ENCODE measurements around the gene PDE2A.
A peak's percentile ranks its signal among the peaks of the same experiment; 100 is the strongest.

The PDE2A gene

DNA sequence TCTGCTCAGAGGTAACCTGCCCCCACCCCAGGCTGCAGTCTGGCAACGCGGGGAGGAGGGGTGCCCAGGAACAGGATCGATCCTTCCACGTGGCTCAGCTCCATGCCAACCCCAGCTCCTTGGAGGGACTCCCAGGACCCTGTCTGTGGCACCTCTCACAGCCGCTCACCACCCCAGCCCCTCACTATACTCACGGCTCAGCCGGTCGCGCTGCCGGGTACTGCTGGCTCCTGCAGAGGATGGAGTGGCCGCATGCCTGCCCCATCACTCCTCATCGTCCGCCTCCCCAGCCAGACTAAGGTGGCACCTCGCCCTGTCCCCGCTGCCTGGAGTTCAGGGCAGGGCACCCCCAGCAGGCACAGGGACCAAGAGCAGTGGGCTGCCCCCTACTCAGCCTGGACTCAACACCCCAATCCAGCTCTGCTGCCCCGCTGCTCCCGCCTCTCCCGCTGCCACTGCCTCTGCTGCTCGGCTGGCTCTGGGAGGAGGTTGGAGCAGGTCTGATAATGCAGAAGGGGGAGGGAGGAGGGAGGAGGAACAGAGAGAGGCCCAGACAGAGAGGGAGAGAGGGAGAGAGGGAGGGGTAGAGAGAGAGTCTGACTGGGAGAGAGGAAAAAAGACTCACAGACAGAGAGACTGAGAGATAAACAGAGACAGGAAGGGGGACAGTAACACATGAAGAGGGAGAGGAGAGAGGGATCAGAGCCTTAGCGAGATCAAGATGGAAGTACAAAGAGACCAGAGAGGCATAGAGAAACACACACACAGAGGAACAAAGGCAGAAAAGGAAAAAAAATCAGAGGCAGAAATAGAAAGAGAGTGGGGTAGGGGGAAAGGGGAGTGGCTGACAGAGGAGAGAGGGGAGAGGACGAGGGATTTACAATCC, at the start of gene PDE2A:
TSS of gene PDE2A (minus strand) at position 480 of the 886 bp plus-strand sequence. CDS start at position 265, 215 bp downstream.
- no peak for DNase-seq

DNA sequence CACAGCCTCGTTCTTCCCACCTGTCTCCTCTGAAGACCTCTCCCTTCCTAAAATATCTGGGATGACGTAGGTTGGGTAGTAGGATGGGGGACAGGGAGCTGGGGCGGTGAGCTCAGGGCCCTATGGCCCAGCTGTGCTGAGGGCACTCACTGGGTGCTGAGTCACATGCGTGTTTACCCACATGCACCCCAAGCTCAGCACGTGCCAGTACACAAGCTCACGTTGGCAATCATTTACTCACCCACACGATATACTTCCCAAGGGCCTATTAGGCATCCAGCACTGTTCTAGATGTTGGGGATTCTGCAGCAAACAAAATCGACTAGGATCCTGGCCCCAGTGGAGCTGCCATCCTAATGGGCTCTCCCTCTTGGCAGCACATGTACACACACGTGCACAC, 49.3 kb upstream of the PDE2A start:
- DNase-seq, result no peak

DNA sequence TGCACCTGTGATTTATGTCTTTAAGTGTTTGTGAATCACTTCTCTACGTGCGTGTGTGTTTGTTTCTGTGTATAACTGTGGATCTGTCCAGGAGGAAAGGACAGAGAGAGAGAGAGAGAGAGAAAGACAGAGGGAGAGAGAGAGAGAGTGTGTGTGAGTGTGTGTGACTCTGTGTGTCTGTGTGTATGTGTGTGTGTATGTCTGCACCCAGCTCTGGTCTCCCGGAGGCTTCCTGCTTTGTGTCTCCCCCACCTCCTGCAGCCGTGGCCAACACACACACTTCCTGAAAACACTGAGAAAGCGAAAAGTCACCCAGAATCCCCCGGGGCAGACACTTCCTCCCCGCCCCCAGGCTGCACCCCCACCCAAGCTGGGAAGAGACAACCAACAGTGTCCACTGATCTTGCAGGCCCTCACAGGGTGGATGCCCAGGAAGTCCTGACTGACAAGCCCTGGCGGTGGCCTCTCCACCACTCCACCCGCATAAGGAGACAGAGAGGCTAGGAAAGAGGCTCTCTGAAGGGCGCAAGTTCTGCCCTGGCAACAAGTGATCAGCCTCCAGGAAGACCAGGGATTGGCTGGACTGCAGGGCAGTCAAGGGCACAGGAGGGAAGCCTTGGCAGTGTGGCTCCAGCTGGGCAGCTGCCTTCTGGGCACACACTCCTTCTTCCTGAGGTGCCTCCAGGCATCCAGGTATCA, 48.0 kb upstream of the PDE2A start:
- peak; percentile 75 for DNase-seq

DNA sequence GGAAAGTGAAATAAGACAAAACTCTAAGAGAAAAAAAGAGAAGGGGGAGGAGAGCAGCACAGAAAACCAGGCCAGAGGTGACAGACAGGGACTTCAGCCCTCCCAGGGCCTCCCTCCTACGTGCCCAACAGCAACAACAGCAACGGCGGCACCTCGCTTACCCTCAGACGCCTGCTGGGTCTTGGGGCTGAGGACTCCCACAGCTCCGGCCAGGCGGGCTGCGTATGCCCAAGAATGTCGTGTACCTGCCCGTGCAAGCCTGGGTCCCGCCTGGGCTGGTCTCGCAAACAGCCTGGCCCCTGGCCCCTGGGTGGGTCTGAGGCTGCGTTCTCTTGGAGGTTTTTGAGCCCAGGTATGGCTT, 47.4 kb upstream of the PDE2A start:
- DNase-seq, result peak; percentile 27

DNA sequence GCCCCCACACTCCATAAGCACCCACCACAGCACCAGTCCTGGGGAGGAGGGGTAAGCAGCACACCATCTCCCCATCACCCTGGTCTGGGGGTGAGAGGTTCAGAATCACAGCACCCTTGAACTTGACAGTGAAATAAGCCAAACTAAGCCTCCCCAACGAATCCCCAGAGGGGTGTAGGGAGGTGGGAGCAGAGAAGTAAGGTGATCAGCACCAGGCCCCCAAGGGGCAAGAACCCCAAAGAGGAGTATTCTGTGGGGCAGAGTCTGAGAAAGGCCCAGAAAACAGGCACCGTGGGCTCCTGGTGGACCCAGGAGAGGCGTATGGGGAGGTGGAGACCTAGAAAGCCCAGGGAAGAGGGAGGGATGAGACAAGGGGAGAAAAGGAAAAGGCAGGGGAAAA, 47.1 kb upstream of the PDE2A start:
- DNase-seq, result no peak

DNA sequence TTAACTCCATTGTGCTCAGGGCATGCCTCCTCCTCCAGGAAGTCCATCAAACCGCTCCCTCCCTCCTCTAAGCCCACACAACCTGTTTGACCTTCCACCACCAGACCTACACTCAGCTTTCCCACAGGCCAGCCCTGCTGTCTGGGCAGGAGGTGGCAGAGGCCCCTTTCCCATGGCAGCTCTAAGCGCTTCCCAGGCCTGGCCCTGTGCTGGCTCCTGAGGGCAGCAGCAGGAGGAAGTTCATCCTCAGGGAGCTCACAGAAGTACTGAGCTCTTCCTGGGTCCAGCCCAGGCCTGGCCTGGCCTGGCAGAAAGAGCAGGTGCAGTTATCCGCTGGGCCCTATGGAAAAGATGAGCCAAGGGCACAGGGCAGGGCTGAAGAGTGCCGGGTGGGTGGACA, 46.6 kb upstream of the PDE2A start:
- DNase-seq, result no peak

DNA sequence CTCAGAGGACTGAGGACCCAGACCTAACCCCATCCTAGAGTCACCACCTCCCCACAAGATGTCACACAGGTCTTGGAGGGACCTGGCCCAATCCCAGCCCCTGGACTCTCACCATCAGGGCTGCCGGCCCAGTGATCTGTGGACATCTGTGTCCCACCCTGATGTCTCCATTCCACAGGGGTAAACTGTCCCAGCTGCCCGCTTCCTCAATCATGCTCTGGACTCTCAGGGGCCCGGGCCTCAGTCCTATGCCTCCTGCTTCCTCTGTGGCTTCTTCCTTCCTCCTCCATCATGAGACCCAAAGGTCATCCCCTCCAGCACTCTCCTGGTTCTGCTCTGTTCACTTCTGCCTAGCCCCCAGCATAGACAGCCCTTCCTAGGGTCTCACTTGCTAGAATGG, 45.8 kb upstream of the PDE2A start:
- no peak for DNase-seq

DNA sequence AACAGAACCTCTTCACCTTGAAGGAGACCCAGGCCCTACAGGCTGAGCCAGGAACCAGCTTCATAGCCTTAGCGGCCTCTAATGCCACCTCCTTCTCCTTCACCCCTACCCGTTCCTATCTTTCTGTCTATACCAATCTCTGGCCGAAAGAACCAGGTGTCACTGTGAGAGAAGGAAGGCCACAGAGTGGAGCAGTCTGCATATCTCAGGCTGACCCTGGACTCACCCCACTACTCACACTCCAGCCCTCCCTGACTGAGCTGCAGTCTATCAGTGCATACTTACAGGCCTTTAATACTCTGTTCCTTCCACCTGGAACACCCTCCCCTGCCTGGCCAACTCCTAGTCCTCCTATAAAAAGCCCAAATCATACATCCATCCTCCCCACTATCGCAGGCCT, 45.3 kb upstream of the PDE2A start:
- DNase-seq, result no peak

DNA sequence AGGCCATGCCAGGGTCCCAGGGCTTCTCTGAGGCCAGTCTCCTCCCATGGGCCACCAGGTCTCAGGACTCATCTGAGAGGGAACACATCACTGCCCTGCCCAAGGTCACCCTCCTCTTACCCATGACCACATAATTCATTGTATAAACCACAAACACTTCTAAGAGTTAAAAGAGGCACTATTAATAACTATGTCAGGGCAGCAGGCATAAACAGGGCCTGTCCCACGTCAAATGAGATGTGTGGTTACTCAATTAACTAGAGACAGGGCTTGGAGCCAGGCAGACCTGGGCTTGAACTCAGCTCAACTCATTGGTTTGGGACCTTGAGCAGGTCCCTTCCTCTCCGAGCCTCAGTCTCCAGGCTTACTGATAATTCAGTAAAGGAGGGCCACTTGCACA, 44.9 kb upstream of the PDE2A start:
- DNase-seq, result no peak

DNA sequence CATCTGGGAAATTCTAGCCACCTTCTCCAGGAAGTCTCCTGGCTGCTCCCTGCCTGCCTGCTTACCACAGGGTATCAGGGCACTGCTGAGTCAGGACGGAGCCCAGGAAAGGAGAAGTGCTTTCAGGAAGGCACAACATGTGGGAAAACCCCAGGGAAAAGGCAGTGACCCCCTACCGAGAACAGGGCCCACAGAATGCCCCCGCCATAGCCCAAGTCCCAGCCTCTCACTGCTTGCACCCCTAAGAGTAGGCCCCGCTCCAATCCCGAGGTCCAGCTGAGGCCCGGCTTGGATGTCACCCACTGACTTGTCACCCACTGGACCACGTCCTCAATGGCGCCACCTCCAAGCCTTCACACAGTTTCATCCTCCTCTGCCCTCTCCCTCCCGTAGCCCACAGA, 43.9 kb upstream of the PDE2A start:
- DNase-seq, result no peak

DNA sequence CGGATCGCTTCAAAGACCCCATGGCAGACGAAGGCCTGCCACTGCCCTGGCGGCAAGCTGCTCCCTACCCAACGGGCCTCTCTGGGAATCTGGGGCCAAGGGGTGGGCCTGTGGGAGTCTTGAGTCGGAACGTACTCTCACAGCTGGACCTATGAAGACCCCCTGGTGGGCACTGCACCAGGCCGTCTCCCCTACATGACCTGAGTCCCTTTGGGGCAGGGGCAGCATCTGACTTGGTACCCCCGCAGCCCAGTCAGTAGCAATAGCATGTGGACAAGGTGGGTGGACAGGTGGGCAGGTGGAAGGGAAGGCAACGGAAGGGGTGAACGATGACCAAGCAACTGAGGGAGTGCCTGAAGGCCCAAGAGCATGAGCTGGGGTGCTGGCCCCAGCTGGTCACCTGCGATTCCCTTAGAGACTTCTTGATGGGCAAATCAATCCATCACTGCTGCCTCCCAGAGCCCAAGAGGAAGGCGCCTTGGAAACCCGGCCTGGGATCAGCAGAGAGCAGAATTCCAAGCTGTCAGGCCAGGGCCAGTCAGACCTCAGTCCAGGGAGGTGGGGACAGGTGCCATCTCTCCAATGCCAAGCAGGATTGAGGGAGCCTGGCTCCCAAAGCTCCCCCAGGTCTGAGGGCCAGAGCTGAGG, 42.7 kb upstream of the PDE2A start:
- no peak for DNase-seq

DNA sequence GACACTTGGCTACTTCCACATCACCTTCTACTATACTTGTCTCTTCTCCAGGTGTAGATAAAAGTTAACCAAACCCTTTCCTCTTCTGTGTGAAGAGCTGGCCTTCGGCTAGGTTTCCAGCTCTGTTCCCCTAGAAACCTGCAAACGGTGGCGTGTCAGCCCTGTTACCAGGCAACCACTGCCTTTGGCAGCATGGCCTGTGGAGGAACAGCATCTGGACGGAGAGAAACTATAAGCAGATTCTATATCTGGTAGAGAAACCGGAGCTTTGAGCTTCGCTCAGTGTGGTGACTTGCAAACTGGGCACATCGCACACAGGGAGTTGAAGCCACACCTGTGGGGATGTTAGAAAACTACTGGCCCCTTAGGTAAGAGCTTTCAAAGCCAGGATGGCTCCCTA, 42.1 kb upstream of the PDE2A start:
- DNase-seq, result no peak

DNA sequence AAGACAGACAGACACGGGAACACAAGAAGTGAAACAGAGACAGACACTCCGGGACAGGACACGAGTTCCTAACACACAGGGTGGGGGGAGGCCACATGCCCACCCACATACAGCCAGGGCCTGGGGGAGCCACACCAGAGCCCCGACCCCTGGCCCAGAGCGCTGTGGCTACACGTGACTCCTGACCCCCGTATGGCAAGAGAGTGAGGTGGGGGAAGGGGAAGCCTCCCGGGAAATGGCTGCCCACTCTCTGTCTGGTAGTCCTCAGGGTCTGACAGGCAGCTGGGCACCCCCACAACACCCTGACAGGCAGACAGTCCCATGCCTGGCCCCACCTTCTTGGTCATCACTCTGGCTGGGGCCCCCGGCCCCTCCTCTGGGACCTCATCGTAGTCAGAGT, 38.6 kb upstream of the PDE2A start:
- DNase-seq, result no peak

DNA sequence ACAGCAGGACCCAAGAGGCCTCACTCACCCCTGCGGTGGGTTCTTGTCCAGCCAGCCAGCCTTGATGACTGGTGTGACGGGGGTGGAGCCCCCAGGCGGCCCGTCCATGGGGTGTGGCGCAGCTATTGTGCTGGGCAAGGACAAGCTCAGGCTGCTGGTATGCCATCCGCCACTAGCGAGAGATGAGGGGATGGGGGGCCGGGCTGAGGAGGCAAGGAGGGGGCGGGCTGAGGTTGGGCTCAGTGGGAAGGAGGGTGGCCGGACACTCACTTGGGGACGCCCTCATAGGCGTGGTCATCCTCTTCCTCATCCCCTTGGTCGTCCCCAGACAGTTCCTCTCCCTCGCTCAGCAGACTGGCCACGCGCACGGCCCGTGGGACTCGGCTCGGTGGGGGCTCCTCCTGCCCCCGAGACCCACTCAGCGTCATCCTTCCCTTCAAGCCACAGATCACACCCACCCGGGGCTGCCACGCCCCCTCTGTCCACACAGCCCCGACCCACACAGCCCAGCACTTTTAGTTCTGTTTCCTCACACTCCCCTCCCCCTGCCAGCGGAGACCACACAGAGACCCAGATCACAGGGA, 38.0 kb upstream of the PDE2A start:
- no peak for DNase-seq

DNA sequence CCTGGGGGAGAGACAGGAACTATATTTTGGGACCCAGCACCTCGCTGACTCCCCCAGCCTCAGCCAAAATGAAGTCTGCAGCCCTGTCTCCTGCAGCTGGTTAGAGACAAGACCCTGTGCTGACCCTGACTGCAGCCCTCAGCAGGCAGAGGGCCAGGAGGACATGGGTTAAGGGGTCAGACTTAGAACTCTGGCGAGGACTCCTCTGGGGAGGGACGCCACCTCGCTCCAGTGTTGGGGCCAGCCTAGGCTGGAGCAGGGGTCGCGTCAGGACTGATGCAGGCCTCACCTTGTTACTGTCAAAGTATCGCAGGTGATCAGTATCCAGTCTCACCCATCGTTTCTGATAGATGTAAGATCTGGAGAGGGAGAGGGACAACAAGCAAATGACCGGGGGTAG, 36.9 kb upstream of the PDE2A start:
- no peak for DNase-seq

DNA sequence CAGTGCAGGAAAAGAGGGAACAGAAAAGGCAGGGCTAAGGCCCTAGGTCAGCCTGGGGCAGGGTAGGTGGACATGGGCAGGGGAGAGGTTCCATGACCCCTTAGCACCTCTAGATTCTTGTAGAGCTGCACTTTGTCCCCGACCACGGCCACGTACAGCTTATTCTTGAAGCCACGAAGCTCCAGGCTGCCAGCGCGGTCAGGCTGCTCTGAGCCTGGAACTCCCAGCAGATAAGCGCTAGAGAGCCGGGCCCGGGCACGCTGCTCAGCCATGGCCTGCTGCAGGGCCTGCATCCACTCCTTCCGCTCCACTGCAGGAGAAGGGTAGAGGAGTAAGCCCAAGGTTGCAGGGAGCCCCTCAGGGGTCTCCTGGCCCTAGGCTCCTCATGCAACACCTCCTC, 36.1 kb upstream of the PDE2A start:
- DNase-seq, result no peak

DNA sequence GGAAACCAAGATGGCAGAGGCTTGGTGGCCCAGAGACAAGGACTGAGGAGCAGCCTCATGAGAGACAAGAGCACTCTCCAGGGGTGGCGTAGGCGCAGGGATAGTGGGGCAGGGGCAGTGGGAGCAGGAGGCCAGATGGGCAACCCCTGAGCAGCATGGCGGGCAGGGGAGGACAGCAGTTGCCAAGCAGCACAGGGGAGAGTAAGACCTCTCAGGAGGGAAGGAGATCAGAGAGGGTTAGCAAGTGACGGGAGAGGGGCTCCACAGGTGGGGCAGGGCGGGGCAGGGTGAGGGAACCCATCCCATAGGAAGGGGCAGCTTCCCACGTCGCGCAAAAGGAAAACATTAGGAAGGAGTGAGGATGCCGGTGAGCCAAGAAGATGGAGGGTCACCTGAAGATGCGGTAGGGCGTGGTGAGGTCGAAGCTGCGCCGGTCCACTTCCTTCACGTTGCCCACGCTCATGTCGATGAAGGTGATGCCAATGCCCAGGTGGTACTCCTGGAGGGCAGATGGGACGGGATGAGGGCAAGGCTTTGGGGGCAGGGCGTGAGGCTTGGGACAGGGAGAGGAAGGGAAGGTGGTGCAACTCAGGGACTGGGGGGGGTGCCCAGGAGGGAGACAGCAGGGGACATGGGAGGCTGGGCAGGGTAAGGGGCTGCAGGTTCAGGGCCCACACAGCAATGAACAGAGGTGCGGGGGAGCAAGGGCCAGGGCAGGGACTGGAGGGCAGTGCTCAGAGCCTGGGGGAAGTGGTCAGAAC, 35.4 kb upstream of the PDE2A start:
- no peak for DNase-seq

DNA sequence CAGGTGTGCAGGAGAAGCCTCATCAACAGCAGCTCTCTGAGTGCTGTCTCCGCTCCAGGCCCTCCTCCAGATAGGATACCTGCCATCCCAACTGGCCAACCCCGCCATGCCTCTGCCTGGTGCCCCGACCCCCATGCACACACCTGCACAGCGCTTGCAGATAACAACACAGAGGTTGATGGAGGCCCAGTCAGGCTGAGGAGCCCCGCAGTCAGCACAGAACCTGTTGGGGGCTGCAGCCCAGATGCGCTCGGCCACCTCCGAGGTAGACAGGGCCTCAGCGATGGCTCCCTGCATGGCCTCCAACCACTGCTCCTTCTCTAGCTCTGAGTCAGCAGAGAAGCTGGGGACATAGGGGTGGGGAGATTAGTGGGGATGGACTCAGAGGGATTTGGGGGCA, 32.8 kb upstream of the PDE2A start:
- DNase-seq, result no peak

DNA sequence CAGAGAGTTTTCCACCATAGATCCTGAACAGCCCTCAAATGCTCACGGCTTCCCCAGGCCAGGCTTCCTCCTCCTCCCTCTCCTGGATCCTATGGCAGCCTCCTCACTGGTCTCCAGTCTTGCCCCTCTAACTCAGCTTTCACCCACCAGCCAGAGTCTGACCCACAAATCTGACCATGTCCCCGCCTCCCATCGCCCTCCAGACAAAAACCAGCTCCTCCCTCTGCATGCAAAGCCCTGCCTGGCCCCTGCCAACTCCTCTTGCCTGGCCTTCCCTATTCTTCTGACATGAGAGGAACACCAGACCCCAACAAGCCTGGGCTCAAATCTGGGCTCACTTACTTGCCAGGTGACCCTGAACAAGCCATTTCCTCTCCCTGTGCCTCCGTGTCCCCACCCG, 32.4 kb upstream of the PDE2A start:
- no peak for DNase-seq

DNA sequence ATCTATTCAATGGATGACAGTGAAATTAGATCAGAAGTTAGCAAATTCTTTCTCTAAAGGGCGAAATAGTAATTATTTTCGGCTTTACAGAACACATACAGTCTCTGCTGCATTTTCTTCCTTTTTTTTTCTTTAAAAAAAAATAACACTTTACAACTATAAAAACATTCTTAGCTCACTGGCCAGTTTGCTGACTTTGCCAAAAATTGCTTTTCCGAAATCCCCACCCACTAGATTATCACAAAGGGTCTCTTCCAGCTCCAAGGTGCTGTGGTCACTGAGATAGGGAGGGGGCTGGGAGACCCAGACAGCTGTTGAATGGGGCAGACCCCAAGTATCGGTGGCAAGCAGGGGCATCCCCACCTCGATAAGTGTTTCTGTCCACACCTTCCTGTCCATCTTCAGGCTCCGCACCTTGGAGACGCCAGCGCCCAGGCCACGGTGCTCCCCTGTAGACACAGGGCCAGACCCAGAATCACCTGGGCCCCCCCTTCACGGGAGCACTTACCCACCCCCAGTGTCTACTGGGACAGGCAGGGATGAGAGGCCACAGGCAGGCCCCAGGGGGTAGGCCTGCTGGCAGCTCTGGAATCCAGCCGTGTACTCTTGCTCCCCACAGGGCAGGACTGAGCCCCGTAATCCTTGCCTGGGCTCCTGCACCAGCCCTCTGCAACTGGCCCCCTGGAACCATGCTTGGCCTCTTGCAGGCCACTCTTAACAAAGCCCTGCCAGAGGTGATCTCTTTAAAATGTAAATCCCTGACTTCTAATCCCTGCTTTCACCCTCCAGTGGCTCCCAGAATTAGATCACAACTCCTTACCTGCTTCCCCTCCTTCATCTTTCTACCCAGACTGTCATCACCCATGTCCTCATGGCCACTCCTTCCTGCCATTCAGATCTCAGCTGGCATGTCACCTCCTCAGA, 31.5 kb upstream of the PDE2A start:
- DNase-seq, result no peak

DNA sequence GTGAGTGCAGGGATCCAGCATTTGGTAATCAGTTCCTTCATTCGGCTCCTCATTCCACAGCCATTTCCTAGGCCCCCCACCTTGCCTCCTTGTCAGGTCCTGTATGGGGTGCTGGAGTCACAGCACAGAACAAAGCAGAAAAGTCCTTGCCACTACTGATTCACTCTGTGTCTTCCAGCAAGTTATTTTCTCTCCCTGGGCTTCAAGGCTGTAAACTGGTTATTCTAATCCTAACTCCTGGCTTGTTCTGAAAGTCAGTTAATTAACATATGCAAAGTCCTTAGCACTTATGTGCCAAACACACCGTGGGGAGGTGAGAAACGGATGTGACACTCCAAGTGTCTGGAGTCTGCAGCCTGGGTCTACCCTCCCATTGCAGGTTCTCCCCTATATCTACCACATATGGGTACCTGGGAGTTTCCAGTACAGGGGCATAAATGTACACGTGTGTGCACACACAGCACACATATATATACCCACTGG, 30.6 kb upstream of the PDE2A start:
- DNase-seq, result no peak
